C4-2B (cell line): Measurements from ENCODE around the gene EIF3C.
"Not testable (repeated sequence)": the region's sequence is repeated elsewhere in the genome, so short reads cannot be mapped to it uniquely, and the experiment has no call there.

ENCODE experiments used
- CTCF ChIP-seq: fragments of 450-650 bp; conservative IDR thresholded peaks from 2 replicates; pipeline ENCODE4 v1.5.1; 2017; ENCODE audit warnings: mild to moderate bottlenecking
- ZFX ChIP-seq: fragments of 450-650 bp; IDR thresholded peaks from 2 replicates; pipeline ENCODE4 v1.6.1; 2017

DNA sequence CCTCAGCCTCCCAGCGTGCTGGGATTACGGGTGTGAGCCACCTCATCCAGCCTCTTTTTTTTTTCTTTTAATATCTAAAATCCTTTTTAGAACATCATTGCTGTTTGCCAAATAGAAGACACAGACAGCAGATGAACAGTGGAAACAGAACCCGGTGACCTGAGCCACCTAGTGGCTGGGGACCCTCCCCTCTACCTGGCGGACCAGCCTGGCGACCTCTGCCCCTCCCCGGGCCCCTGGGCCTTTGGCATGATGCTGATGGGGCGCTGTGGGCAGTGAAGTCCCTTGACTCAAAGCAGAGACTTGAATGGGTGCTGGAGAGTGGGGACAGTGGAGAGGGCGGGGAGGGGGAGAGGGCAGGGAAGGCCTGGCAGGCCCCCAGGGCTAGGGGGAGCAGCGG, 11.5 kb upstream of the EIF3C start:
- TF ChIP-seq CTCF, ZFX: not testable (repeated sequence)
